Body of pancreas (tissue), 4 donors: ENCODE data around the gene ARHGAP42. TPM values are rescaled to one million over a fixed set of nuclear protein-coding genes. Genes with fewer than 3 reads are reported as not detected.

Experiments
- ATAC-seq: fragments of 150-250 bp; one replicate; pipeline ENCODE4 v1.9.1; 2016
- DNase-seq, 4 donors: peaks; one replicate each; pipeline ENCODE4 v3.0.0-alpha.2; 2019
- H3K27ac ChIP-seq, 4 donors: fragments of 200-600 bp; sonication (generic); 1 replicate in 3 of 4; 2 replicates in 1 of 4; pipeline versions ENCODE4 v1.5.1 to v1.6.1; 2016 to 2019; ENCODE audit warnings: mild to moderate bottlenecking in 1 of 4, mixed read lengths in 1 of 4, moderate library complexity in 1 of 4
- H3K27me3 ChIP-seq, 2 donors: fragments of 200-600 bp; sonication (generic); one replicate each; pipeline ENCODE4 v1.6.0; 2016; ENCODE audit warnings: mild to moderate bottlenecking in 1 of 2
- H3K36me3 ChIP-seq, 2 donors: fragments of 200-600 bp; sonication (generic); replicated peaks in 1 of 2; 2 replicates each; pipeline ENCODE4 v1.5.1; 2016; ENCODE audit warnings: low read depth in 2 of 2; ENCODE audit not compliant: insufficient read depth in 1 of 2
- H3K4me1 ChIP-seq: fragments of 200-600 bp; sonication (generic); one replicate; pipeline ENCODE4 v1.6.0; 2016
- H3K4me3 ChIP-seq, 2 donors: fragments of 200-600 bp; sonication (generic); 1 replicate in 1 of 2; 2 replicates in 1 of 2; pipeline ENCODE4 v1.5.1; 2016 to 2019
- H3K9me3 ChIP-seq, 3 donors: fragments of 200-600 bp; sonication (generic); 1 replicate in 2 of 3; 2 replicates in 1 of 3; pipeline ENCODE4 v1.5.1; 2016
- CTCF ChIP-seq, 7 experiments: fragments of 450-650 bp in 4 of 7; fragments of 200-600 bp in 3 of 7; sonication (generic) in 3 of 7; IDR thresholded peaks; one replicate each; pipeline ENCODE4 v1.5.1; 2016 to 2019; ENCODE audit warnings: antibody characterized with exemption in 7 of 7
- POLR2A ChIP-seq, 3 donors: fragments of 450-650 bp; IDR thresholded peaks; one replicate each; pipeline ENCODE4 v1.6.1; 2016; ENCODE audit warnings: antibody characterized with exemption in 3 of 3, mild to moderate bottlenecking in 2 of 3
- WGBS, 2 donors: methylation state at CpG; one replicate each; pipeline ENCODE4 v1.1.5; 2017; 5-methylcytosine and 5-hydroxymethylcytosine counted together
- intact Hi-C: fragments of 100-400 bp; cut with DNase I; formaldehyde crosslinking; loops from one replicate; pipeline ENCODE4 v1.15.1; 2023
- total RNA-seq, 2 donors: library from RNA; depleted of rRNA; stranded (reverse); fragments of >200 nt; gene quantifications; one replicate each; pipeline ENCODE4 v1.1.0, GENCODE V29; 2016

ARHGAP42 gene
- total RNA-seq, 2 donors from 2014 or later, result 3.6 to 4.7 TPM

- intact Hi-C loops, result no loop called here
- 63 to 76% methylated on average over 4 of the region's 4 CpGs for WGBS, 2 donors
- DNase-seq (no peak), ATAC-seq (no peak)
- TF ChIP-seq POLR2A (IDR thresholded peaks at IDR 0.05) (no peak), CTCF (IDR thresholded peaks at IDR 0.05) (no peak)
- Histone ChIP-seq H3K27ac (no peak overlapping the region), H3K4me1 (no peaks in the 10 kb centered on the region), H3K9me3 (no peaks in the 10 kb centered on the region), H3K4me3 (no peak overlapping the region), H3K27me3 (no peaks in the 10 kb centered on the region), H3K36me3 (no peaks in the 10 kb centered on the region)
Observed at GRCh38 chr11:100824041-100824809, 137.1 kb downstream of the ARHGAP42 start.

- DNase-seq (no peak), ATAC-seq (no peak)
- no peaks in the 10 kb centered on the region for H3K36me3 ChIP-seq
- H3K9me3 ChIP-seq, result no peaks in the 10 kb centered on the region
- WGBS, 2 donors, result 79% methylated on average over 3 of the region's 3 CpGs
- H3K27ac ChIP-seq, result no peak overlapping the region
- TF ChIP-seq CTCF (IDR thresholded peaks at IDR 0.05) (no peak), POLR2A (IDR thresholded peaks at IDR 0.05) (no peak)
- no peaks in the 10 kb centered on the region for H3K27me3 ChIP-seq
- H3K4me1 ChIP-seq, result no peaks in the 10 kb centered on the region
- intact Hi-C loops, result no loop called here
- H3K4me3 ChIP-seq, result no peak overlapping the region
Observed at GRCh38 chr11:100825626-100826025, 138.5 kb downstream of the ARHGAP42 start.

DNA sequence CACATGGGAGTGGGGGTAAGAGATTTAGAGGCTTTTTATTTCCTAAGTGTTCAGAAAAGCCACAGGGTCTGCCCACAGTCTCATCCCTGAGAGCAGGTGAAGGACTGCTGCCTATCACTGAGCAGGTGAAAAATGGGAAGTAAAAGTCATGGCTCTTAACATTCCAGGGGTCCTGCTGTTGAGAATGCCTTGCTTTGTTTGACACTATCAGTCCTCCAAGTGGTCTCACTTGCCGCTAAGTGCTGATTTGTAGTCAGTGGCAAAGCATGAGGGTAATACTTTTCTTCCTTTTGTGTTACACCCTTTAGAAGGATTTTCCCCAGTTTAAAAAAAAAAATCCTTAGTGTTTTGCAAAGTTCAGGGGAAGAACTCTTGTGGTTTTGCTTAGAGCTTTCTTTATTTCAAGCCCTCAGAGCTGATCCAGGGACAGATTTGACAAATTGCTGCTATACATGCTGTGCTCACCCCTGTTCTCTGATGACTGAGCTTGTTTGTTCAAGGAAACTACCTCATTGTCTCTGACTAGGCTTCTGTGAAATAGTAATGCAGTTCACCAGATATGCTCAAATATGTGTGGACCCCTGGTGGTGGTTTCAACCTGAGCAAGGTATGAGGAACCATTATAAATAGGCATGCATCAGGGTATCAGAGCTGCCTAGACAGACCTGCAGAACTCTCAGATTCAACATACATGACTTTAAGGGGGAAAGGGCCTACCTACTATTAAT, 141.0 kb downstream of the ARHGAP42 start:
- no peaks in the 10 kb centered on the region for H3K4me1 ChIP-seq
- ATAC-seq, result peak; percentile 73
- no peak overlapping the region for H3K4me3 ChIP-seq
- intact Hi-C loops, result no loop called here
- no peaks in the 10 kb centered on the region for H3K9me3 ChIP-seq
- H3K27me3 ChIP-seq, result no peaks in the 10 kb centered on the region
- peak; percentile 12 to 25 (median 18) for DNase-seq
- 86 to 90% methylated on average over 1 of the region's 1 CpG for WGBS, 2 donors
- TF ChIP-seq POLR2A (IDR thresholded peaks at IDR 0.05), result no peak
- TF ChIP-seq CTCF (IDR thresholded peaks at IDR 0.05), result peak in 2 of 7 experiments; percentile 23
- no peaks in the 10 kb centered on the region for H3K36me3 ChIP-seq
- H3K27ac ChIP-seq, result no peak overlapping the region

DNA sequence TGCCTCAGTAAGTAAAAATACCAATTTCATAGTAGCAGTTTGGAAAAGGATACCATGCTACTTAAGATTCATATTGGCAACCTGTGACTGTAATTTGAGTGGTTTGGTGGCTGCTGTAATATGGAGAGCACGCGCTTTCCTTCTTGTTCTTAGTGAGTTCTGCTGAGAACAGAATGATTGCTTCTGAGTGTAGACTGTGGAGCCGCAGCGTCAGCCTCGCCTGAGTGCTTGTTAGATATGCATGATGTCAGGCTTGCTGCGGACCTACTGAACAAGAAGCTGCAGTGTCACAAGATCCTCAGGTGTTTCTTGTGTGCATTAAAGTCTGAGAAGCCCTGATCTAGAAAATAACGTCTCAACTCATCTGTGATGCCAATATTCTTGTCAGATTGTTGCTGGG, 143.2 kb downstream of the ARHGAP42 start:
- no peaks in the 10 kb centered on the region for H3K4me1 ChIP-seq
- WGBS, 2 donors, result 41 to 53% methylated on average over 7 of the region's 7 CpGs
- intact Hi-C loops, result no loop called here
- ATAC-seq (no peak), DNase-seq (peak in 2 of 4 donors; percentile 8 to 16)
- H3K9me3 ChIP-seq, result no peaks in the 10 kb centered on the region
- H3K36me3 ChIP-seq, result no peaks in the 10 kb centered on the region
- no peaks in the 10 kb centered on the region for H3K27me3 ChIP-seq
- TF ChIP-seq CTCF (IDR thresholded peaks at IDR 0.05) (no peak), POLR2A (IDR thresholded peaks at IDR 0.05) (no peak)
- H3K4me3 ChIP-seq, result no peak overlapping the region
- no peak overlapping the region for H3K27ac ChIP-seq
